ENCODE measurements around the gene NOL3. TPM values are rescaled to one million over a fixed set of nuclear protein-coding genes. Genes with fewer than 3 reads are reported as not detected.

Gene NOL3
- total and polyA plus RNA-seq, 2 of the 4 experiments (the other 2 are of a cell fraction): 6.1 to 17.2 TPM

- dilution Hi-C loops (cut with HindIII; ENCODE audit: low sequenced_read_pairs, unreplicated experiment) (no loop called here), intact Hi-C loops (cut with micrococcal nuclease) (no loop called here), in situ Hi-C loops (cut with MboI; ENCODE audit: low sequenced_read_pairs) (no loop called here)
- Histone ChIP-seq H2AK9ac (replicated peaks; ENCODE audit: low read depth, low read length, poor library complexity) (no peak overlapping the region), H3K9me3 (ENCODE audit: control insufficient read depth, insufficient read depth, low read length) (no peaks in the 10 kb centered on the region), H4K8ac (ENCODE audit: low read depth in 2 of 2, low read length in 2 of 2) (no peak overlapping the region), H4K20me1 (ENCODE audit: insufficient read depth, low read length) (no peaks in the 10 kb centered on the region), H3K36me3 (ENCODE audit: control insufficient read depth, insufficient read depth, low read length) (peaks cover 26% of the 10 kb centered on the region), H3K79me1 (ENCODE audit: low read depth in 1 of 2, low read length in 2 of 2) (peaks cover 6 to 19% of the 10 kb centered on the region in 2 experiments; a peak in 3 of 4 replicates), H3K4me2 (ENCODE audit: low read depth, low read length) (no peak overlapping the region), H4K91ac (ENCODE audit: insufficient read depth, low read depth, low read length) (no peak overlapping the region), H3K27me3 (ENCODE audit: control insufficient read depth, insufficient read depth, low read length) (no peaks in the 10 kb centered on the region), H2BK5ac (ENCODE audit: low read depth, low read length, poor library complexity, severe bottlenecking) (no peak overlapping the region), H3K9ac (ENCODE audit: low read depth, low read length) (no peak overlapping the region), H2AK5ac (ENCODE audit: low read depth, low read length) (no peak overlapping the region), H2BK120ac (ENCODE audit: low read depth, low read length) (no peak overlapping the region), H3K4me1 (ENCODE audit: control insufficient read depth, insufficient read depth, low read length) (no peaks in the 10 kb centered on the region), H3K23ac (ENCODE audit: low read depth, low read length) (no peak overlapping the region), H3K27ac (ENCODE audit: insufficient read depth, low read length) (no peak overlapping the region), H3K4ac (ENCODE audit: low read depth, low read length) (no peak overlapping the region), H2BK20ac (ENCODE audit: low read depth, low read length) (no peak overlapping the region), H2BK15ac (ENCODE audit: low read depth, low read length) (no peak overlapping the region), H3K4me3 (ENCODE audit: insufficient read depth, low read depth, low read length) (no peak overlapping the region), H3K56ac (ENCODE audit: extremely low read depth, insufficient read depth, low read length) (no peak overlapping the region), H3K14ac (replicated peaks; ENCODE audit: low read depth, low read length) (no peak overlapping the region), H4K5ac (ENCODE audit: low read depth, low read length) (no peak overlapping the region), H3K18ac (ENCODE audit: low read depth, low read length) (no peak overlapping the region), H3K9me1 (ENCODE audit: insufficient read depth, low read length) (peaks cover 11% of the 10 kb centered on the region), H2AFZ (replicated peaks; ENCODE audit: low read length, poor library complexity) (no peak overlapping the region)
- ChIA-PET POLR2A (ENCODE audit: unreplicated experiment) (no interaction called here), CTCF (no interaction called here)
- no TSS peak for BruUV-seq (replicated peaks)
- no peak for ATAC-seq (ENCODE audit: low read depth)
- DNase-seq: no peak
- 100% methylated on average over 1 of the region's 3 CpGs; no CpG with 5 or more reads in 1 of the 2 experiments for WGBS, 2 experiments (ENCODE audit: extremely low coverage in 2 of 2, insufficient read length in 1 of 2)
- TF ChIP-seq BHLHE40 (IDR thresholded peaks at IDR 0.05; ENCODE audit: low read depth, low read length) (no peak), RAD21 (IDR thresholded peaks at IDR 0.05; ENCODE audit: low read length) (no peak), RCOR1 (IDR thresholded peaks at IDR 0.05; ENCODE audit: insufficient replicate concordance, low read length) (no peak), CEBPB (IDR thresholded peaks at IDR 0.05; ENCODE audit: low read depth, low read length) (no peak), ELK1 (IDR thresholded peaks at IDR 0.05; ENCODE audit: borderline replicate concordance, low read depth, low read length) (no peak), MAZ (IDR thresholded peaks at IDR 0.05; ENCODE audit: borderline replicate concordance, low read depth, low read length) (no peak), CTCF (conservative IDR thresholded peaks at IDR 0.05; ENCODE audit: low read depth, low read length) (no peak), MAFK (IDR thresholded peaks at IDR 0.05; ENCODE audit: low read depth, low read length) (no peak), NFE2L2 (IDR thresholded peaks at IDR 0.05; ENCODE audit: low read depth, low read length) (no peak), RFX5 (IDR thresholded peaks at IDR 0.05; ENCODE audit: low read depth, low read length) (no peak), USF2 (IDR thresholded peaks at IDR 0.05; ENCODE audit: low read depth, low read length) (no peak), MXI1 (IDR thresholded peaks at IDR 0.05; ENCODE audit: borderline replicate concordance, low read depth, low read length) (no peak), CHD1 (IDR thresholded peaks at IDR 0.05; ENCODE audit: low read depth, low read length) (no peak), POLR2A (IDR thresholded peaks at IDR 0.05; ENCODE audit: low read depth, low read length) (no peak), FOS (IDR thresholded peaks at IDR 0.05; ENCODE audit: low read depth, low read length) (no peak)
These were observed 41.5 kb upstream of the NOL3 start for GRCh38 chr16:67128887-67129286.
